Karpas-422 (cell line): Measurements from ENCODE around the gene DCLK2. TPM values are rescaled to one million over a fixed set of nuclear protein-coding genes. Genes with fewer than 3 reads are reported as not detected.

Experiments used
- DNase-seq: peaks from one replicate; pipeline ENCODE4 v3.0.0-alpha.2; 2015
- H2AFZ ChIP-seq: fragments of 200-600 bp; sonication (generic); 2 replicates; pipeline ENCODE4 v1.6.1; 2014; ENCODE audit warnings: antibody characterized with exemption, low read length, mixed read lengths
- H3K27ac ChIP-seq: fragments of 200-600 bp; sonication (generic); 2 replicates; pipeline ENCODE4 v1.5.1; 2014; ENCODE audit warnings: mild to moderate bottlenecking, low read length, moderate library complexity
- H3K27me3 ChIP-seq: fragments of 200-600 bp; sonication (generic); 2 replicates; pipeline ENCODE4 v1.6.1; 2014; ENCODE audit warnings: low read length, mixed read lengths
- H3K36me3 ChIP-seq: fragments of 200-600 bp; sonication (generic); 2 replicates; pipeline ENCODE4 v1.6.1; 2014; ENCODE audit warnings: low read length, mixed read lengths; ENCODE audit not compliant: insufficient read depth
- H3K4me1 ChIP-seq: fragments of 200-600 bp; sonication (generic); 2 replicates; pipeline ENCODE4 v1.6.1; 2014; ENCODE audit warnings: mild to moderate bottlenecking, low read length, mixed read lengths
- H3K4me2 ChIP-seq: fragments of 200-600 bp; sonication (generic); 2 replicates; pipeline ENCODE4 v1.6.1; 2014; ENCODE audit warnings: low read length, low read depth, mild to moderate bottlenecking; ENCODE audit not compliant: poor library complexity, severe bottlenecking
- H3K4me3 ChIP-seq: fragments of 200-600 bp; sonication (generic); 2 replicates; pipeline ENCODE4 v1.5.1; 2014; ENCODE audit warnings: mild to moderate bottlenecking, antibody characterized with exemption, low read length, mixed read lengths
- H3K79me2 ChIP-seq: fragments of 200-600 bp; sonication (generic); 2 replicates; pipeline ENCODE4 v1.6.1; 2014; ENCODE audit warnings: mild to moderate bottlenecking, low read length, mixed read lengths
- H3K9ac ChIP-seq: fragments of 200-600 bp; sonication (generic); 2 replicates; pipeline ENCODE4 v1.6.0; 2014; ENCODE audit warnings: low read length
- H3K9me2 ChIP-seq: fragments of 200-600 bp; sonication (generic), shearing (Covaris generic); replicated peaks from 2 replicates; pipeline ENCODE4 v1.6.0; 2014; ENCODE audit warnings: mild to moderate bottlenecking, low read length, moderate library complexity; ENCODE audit not compliant: insufficient read depth
- H3K9me3 ChIP-seq: fragments of 300-700, 200-600 bp; sonication (generic); 2 replicates; pipeline ENCODE4 v1.6.1; 2014; ENCODE audit warnings: low read length, mixed read lengths
- H4K20me1 ChIP-seq: fragments of 200-600 bp; sonication (generic); 2 replicates; pipeline ENCODE4 v1.6.1; 2014; ENCODE audit warnings: mild to moderate bottlenecking, antibody characterized with exemption, low read length, low read depth; ENCODE audit not compliant: insufficient read depth
- total RNA-seq: library from RNA; depleted of rRNA; stranded (reverse); fragments of >200 nt; shearing (Covaris generic); gene quantifications from 2 replicates; pipeline ENCODE4 v1.2.3, GENCODE V29; 2014; ENCODE audit warnings: low replicate concordance

The DCLK2 gene
- total RNA-seq, 1 experiment from 2014 or later: not detected

DNA sequence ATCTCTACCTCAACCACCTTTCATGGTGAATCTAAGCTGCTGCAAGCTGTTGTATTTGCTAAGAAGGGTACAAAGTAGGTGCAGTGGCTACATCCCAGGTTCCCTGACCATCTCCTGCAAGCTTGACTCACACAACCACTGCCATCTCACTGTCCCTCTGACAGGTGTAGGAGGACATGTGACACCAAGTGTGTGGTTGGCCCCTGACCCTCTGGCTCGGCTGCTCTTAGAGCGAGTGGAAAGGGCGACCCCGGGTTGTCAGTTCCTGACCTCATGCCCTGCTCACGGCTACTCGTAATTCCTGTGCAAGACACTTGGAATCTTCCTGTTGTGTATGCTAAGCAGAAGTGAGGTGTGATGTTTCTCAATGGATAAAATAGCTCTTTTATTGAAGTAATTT is 184.4 kb downstream of the DCLK2 start:
- Histone ChIP-seq H3K79me2 (no peaks in the 10 kb centered on the region), H3K4me3 (no peak overlapping the region), H2AFZ (no peak overlapping the region), H3K9me3 (no peaks in the 10 kb centered on the region), H3K36me3 (no peaks in the 10 kb centered on the region), H3K27me3 (no peaks in the 10 kb centered on the region), H3K4me2 (no peak overlapping the region), H4K20me1 (no peaks in the 10 kb centered on the region), H3K27ac (no peak overlapping the region), H3K4me1 (peaks cover 11% of the 10 kb centered on the region), H3K9me2 (no peaks in the 10 kb centered on the region), H3K9ac (no peak overlapping the region)
- DNase-seq: no peak

DNA sequence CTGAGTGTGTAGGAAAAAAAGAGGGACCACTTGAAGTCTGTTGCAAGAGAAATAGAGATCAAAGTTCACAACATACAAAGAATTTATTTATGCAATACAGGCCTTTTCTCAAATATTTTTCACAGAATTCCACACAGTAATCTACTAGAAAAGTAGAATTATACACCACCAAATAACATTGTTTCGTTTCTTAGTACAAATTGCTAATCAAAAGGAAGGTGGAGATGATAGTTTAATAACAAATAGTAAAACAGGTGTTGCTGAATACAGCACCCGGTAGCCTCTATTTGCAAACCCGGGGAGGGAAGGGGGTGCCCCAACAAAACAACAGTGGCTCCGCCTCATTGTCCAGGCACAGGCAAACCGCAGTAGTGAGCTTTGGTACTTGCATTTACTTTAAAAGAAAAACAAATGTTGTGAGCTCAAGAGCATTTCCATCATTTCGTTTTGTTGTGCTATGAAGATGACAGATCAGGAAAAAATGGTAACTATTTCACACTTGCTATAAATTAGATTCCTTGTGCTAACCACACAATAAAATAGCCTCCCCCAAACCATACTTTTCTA is 186.4 kb downstream of the DCLK2 start:
- Histone ChIP-seq H3K9me3 (no peaks in the 10 kb centered on the region), H3K36me3 (no peaks in the 10 kb centered on the region), H2AFZ (no peak overlapping the region)

DNA sequence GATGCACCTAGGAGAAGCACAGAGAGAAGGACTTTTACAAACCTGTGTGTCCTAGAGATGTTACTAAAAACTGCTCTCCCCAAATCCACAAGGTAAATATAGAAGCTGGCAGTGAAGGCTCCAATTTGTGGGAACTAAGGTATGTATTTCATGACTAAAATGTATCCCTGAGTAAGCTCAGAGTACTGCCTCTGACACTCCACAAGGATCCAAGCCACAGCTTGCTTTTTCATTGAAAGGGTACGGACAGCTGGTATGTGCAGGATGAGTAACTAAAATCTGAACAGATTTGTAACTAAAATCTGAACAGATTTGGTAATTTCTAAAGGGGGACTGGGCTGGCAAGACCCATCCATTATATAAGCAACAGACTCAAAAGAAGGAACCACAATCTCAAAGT is 187.6 kb downstream of the DCLK2 start:
- Histone ChIP-seq H3K9me3 (no peaks in the 10 kb centered on the region), H3K9me2 (no peaks in the 10 kb centered on the region), H2AFZ (no peak overlapping the region), H3K4me2 (no peak overlapping the region), H3K9ac (no peak overlapping the region), H3K79me2 (no peaks in the 10 kb centered on the region), H3K27ac (no peak overlapping the region), H3K4me1 (peaks cover 11% of the 10 kb centered on the region), H3K4me3 (no peak overlapping the region), H3K27me3 (no peaks in the 10 kb centered on the region), H4K20me1 (no peaks in the 10 kb centered on the region), H3K36me3 (no peaks in the 10 kb centered on the region)
- DNase-seq: no peak

More for the DNA sequence above, 186.4 kb downstream of the DCLK2 start:
- Histone ChIP-seq H3K4me1 (peaks cover 11% of the 10 kb centered on the region), H3K79me2 (no peaks in the 10 kb centered on the region), H3K4me2 (no peak overlapping the region), H3K27me3 (no peaks in the 10 kb centered on the region), H3K27ac (no peak overlapping the region), H3K4me3 (no peak overlapping the region), H3K9ac (no peak overlapping the region), H3K9me2 (no peaks in the 10 kb centered on the region), H4K20me1 (no peaks in the 10 kb centered on the region)
- no peak for DNase-seq

DNA sequence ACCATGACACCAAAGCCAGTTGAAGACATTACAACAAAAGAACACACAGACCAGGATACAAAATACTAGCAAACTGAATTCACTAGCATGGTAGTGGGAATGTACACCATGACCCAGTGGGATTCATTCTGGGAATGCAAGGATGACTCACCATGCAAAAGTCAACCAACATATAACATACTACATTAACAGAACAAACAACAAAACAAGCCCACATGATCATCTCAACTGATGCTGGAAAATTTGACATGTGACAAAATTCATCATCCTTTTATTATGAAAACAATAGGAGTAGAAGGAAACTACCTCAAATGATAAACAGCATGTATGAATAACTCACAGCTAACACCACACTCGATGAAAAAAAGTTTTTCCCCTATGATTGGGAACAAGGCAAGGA is 190.2 kb downstream of the DCLK2 start:
- Histone ChIP-seq H3K27ac (no peak overlapping the region), H3K27me3 (no peaks in the 10 kb centered on the region), H2AFZ (no peak overlapping the region), H3K79me2 (no peaks in the 10 kb centered on the region), H3K4me3 (no peak overlapping the region), H3K9ac (no peak overlapping the region), H4K20me1 (no peaks in the 10 kb centered on the region), H3K9me3 (no peaks in the 10 kb centered on the region), H3K4me2 (no peak overlapping the region), H3K4me1 (no peaks in the 10 kb centered on the region), H3K36me3 (no peaks in the 10 kb centered on the region), H3K9me2 (no peaks in the 10 kb centered on the region)
- DNase-seq: no peak

DNA sequence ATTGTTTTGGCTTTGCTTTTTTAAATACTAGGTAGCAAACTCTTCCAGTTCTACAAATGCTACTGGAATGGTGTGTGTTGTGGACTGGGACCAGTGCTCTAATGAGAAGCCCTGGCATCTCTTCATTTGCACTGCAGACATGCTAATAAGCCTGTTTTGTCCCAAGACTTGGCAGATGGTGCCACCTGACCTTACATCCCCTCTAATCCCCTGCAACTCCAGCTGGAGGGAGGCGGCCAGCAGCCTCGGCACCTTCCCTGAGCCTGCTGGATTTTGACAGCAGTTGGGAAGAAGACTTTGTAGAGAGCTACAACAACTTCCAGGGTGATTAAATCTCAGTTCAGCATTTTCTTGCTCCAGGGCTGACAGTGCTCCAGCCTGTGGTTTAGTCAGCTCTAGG is 200.0 kb downstream of the DCLK2 start:
- no peaks in the 10 kb centered on the region for H3K9me2 ChIP-seq
- H2AFZ ChIP-seq: no peak overlapping the region
- H3K9ac ChIP-seq: no peak overlapping the region
- DNase-seq: no peak
- no peaks in the 10 kb centered on the region for H3K79me2 ChIP-seq
- H3K27ac ChIP-seq: no peak overlapping the region
- H3K27me3 ChIP-seq: no peaks in the 10 kb centered on the region
- H3K4me1 ChIP-seq: no peaks in the 10 kb centered on the region
- H3K4me2 ChIP-seq: no peak overlapping the region
- H3K36me3 ChIP-seq: no peaks in the 10 kb centered on the region
- H3K4me3 ChIP-seq: no peak overlapping the region
- no peaks in the 10 kb centered on the region for H4K20me1 ChIP-seq
- H3K9me3 ChIP-seq: no peaks in the 10 kb centered on the region

DNA sequence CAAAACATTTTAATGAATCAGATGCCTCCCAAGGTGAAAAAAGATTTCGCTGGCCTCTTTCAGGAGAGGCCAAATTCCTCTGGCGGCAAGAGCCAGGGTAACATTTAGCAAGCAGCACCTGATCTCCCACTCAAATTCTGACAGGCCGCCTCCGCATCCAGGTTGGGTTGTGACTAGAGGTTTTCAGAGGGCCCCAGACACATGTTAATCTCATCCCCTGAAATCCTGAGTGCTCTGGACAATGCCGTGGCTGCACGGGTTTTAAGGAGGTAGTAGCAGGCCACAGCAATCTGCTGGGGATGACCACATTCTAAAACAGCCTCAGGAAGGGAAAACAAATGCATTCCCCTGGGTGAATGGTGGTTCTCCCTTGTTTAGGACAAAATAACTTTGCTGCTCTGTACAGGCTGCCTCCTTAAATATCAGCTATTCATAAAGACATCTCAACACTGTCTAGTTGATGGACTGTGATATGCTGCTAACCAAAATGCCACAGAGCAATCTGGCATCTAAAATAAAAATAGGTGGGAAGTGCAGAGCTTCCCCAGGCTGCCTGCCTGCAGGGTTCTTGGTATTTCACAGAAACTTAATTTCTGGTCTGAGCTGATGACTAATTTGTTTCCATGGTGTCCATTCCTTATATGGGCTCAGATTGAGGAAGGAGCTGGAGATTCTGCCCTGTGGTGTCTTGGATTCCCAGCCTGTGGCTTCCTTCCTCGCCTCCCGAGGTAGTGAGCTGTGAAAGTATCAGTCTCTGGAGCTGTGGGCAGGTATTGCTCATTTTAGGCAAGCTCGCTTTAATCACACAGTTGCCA is 202.0 kb downstream of the DCLK2 start:
- H3K4me3 ChIP-seq: no peak overlapping the region
- no peaks in the 10 kb centered on the region for H3K9me3 ChIP-seq
- H2AFZ ChIP-seq: no peak overlapping the region
- H3K27me3 ChIP-seq: no peaks in the 10 kb centered on the region
- no peak overlapping the region for H3K9ac ChIP-seq
- H3K4me2 ChIP-seq: no peak overlapping the region
- H3K27ac ChIP-seq: no peak overlapping the region
- H3K9me2 ChIP-seq: no peaks in the 10 kb centered on the region
- H3K79me2 ChIP-seq: no peaks in the 10 kb centered on the region
- DNase-seq: no peak
- H4K20me1 ChIP-seq: no peaks in the 10 kb centered on the region
- no peaks in the 10 kb centered on the region for H3K4me1 ChIP-seq
- no peaks in the 10 kb centered on the region for H3K36me3 ChIP-seq

DNA sequence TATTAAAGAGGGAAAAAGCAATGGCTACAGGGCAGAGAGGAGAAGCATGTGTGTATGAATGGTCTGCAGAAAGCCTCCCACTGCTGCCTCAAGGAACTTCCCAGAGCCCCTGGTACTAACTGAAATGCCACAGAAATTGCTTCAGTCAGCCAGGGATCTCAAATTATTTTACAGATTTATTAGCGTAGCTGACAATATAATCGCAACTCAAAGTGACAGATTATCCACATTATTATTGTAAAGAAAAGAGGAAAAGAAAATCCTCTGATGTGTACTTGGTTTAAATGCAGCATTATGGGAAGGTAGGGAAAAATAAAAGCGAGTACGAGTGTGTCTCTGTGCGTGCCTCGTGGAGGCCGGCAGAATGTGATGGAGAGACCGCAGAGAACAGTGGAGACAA is 202.7 kb downstream of the DCLK2 start:
- Histone ChIP-seq H3K27me3 (no peaks in the 10 kb centered on the region), H3K4me3 (no peak overlapping the region), H3K9me3 (no peaks in the 10 kb centered on the region), H3K79me2 (no peaks in the 10 kb centered on the region), H4K20me1 (no peaks in the 10 kb centered on the region), H3K27ac (no peak overlapping the region), H3K9me2 (no peaks in the 10 kb centered on the region), H3K9ac (no peak overlapping the region), H3K36me3 (no peaks in the 10 kb centered on the region), H3K4me1 (no peaks in the 10 kb centered on the region), H3K4me2 (no peak overlapping the region), H2AFZ (no peak overlapping the region)
- no peak for DNase-seq

DNA sequence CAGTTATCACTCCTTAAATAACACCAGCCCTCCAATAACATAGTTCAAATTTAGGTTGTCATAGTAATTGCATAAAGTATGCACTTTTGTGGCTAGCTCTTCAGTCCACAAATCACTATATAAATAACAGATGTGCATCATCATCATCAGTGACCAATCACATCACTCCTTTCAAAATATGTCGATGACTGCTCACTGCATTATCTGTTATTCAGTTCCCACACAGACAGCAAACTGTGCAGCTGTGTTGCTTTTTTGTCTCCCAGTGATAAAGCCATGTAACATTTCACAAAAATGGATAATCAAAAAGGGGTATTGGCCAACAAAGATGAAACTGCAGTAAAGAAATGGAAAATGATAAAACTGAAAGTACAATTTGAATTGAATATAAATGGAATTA is 205.4 kb downstream of the DCLK2 start:
- Histone ChIP-seq H3K36me3 (no peaks in the 10 kb centered on the region), H3K4me1 (no peaks in the 10 kb centered on the region), H3K4me2 (no peak overlapping the region), H3K27ac (no peak overlapping the region), H2AFZ (no peak overlapping the region), H3K27me3 (no peaks in the 10 kb centered on the region), H3K9ac (no peak overlapping the region), H4K20me1 (no peaks in the 10 kb centered on the region), H3K9me2 (no peaks in the 10 kb centered on the region), H3K79me2 (no peaks in the 10 kb centered on the region), H3K4me3 (no peak overlapping the region), H3K9me3 (no peaks in the 10 kb centered on the region)
- DNase-seq: no peak
